NCI-H1694 treated with DMSO at 0.1 percent for 48 hours (cell line): Measurements from ENCODE around the gene TNK1.
"Not testable (repeated sequence)": the region's sequence is repeated elsewhere in the genome, so short reads cannot be mapped to it uniquely, and the experiment has no call there.

Experiments
- DNase-seq: peaks from one replicate; lab custom pipeline; 2025; lab: John Stamatoyannopoulos, UW

TNK1 gene

GRCh38 chr17:7380855-7381683 is at the start of gene TNK1:
Gene TNK1, plus strand, starts transcription at chr17:7381089. Its CDS starts 1,838 bp downstream, at chr17:7382927.
- DNase-seq = no peak

DNA sequence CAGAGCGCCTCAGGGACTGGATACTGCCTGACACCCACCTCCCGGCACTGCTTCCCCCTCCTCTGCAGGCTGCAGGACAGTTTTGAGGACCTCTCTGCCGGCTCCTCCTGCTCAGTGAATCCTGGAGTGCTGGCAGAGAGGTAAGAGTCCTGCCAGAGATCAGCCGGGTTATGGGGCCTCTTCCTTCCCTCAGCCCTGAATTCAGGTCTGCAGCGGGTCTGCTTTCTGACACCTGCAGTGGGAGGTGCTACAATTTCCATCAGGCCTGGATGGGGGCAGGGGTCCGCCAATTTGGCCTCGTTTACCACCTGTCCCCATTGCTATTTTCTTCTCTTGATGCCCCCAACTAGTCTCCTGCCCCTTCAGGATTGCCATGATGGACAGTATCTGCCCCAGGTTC is 48.8 kb upstream of the TNK1 start:
- DNase-seq = no peak

DNA sequence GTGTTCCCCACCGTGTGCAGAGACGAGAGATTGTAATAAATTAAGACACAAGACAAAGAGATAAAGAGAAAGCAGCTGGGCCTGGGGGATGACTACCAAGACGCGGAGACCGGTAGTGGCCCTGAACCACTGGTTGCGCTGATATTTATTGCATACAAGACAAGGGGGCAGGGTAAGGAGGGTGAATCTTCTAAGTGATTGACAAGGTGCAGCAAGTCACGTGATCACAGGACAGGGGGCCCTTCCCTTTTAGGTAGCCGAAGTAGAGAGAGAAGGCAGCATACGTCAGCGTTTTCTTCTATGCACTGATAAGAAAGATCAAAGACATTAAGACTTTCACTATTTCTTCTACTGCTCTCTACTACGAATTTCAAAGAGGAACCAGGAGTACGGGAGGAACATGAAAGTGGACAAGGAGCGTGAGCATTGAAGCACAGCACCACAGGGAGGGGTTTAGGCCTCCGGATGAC is 48.3 kb upstream of the TNK1 start:
- DNase-seq = not testable (repeated sequence)

DNA sequence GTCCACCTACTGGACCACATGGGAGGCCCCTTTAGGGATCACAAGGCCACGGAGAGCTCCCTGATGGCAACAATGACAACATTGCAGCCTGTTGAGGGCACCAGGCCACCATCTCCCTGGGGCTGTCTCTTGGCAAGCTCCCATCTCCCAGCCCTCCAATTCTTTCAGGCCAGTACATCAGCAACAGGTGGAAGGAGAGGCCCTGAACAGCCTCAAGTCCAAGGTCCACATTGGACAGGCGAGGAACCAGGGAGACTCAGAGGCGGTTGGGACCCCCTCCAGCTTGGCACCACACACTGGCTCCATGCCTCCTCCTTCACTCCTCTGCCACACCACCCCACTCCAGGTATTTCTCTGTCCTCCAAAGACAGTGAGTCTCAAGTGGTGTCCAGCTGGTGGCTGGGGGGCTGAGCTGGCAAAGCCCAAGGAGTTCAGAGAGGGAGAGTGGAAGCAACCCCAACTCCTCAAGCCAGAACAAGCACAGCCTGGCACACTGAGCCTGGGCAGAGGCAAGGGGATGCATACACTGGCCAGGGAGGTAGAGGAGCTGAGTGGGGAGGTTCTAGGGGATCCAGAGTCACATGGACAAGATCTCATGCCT is 45.9 kb upstream of the TNK1 start:
- DNase-seq = no peak

DNA sequence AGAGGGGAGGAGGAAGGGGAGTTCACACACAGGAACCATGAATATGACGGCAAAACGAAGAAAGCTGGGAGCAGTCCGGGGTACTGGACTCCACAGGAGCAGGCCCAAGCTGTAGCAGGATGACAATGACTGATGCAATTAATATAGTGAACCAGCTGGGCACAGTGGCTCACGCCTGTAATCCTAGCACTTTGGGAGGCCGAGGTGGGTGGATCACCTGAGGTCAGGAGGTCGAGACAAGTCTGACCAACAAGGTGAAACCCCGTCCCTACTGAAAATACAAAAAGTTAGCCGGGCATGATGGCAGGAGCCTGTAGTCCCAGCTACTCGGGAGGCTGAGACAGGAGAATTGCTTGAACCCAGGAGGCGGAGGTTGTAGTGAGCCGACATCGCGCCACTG is 45.1 kb upstream of the TNK1 start:
- not testable (repeated sequence) for DNase-seq

GRCh38 chr17:7336240-7337175 is 44.4 kb upstream of the TNK1 start, which contains the start of gene ACAP1:
Gene ACAP1, plus strand, starts transcription at chr17:7336529. Its CDS starts 206 bp downstream, at chr17:7336735.
- no peak for DNase-seq

DNA sequence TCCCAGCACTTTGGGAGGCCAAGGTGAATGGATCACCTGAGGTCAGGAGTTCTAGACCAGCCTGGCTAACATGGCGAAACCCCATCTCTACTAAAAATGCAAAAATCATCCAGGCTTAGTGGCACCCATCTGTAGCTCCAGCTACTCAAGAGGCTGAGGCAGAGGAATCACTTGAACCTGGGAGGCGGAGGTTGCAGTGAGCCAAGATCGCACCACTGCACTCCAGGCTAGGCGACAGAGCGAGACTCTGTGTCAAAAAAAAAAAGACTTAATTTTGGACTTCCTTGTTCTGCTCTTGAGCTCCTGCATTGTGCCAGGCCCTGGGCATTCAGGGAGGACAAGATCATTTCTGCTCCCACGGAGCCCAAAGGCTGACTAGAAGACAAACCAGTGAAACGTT is 43.3 kb upstream of the TNK1 start:
- DNase-seq = not testable (repeated sequence)

DNA sequence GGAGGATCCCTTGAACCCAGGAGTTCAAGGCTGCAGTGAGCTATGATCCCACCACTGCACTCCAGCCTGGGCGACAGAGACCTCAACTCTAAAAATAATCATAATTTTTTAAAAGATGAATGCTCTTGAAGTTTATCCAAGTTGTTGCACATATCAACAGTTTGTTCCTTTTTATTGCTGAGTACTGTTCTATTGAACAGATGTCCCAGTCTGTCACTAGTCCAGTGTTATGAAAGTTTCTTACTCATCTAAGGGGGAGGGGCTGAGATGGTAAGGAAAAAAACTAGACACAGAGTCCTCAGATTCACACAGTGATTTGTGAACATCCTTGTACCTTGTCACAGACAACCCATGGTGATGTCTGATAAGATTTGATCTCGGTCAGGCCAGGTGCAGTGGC is 40.7 kb upstream of the TNK1 start:
- DNase-seq = no peak

DNA sequence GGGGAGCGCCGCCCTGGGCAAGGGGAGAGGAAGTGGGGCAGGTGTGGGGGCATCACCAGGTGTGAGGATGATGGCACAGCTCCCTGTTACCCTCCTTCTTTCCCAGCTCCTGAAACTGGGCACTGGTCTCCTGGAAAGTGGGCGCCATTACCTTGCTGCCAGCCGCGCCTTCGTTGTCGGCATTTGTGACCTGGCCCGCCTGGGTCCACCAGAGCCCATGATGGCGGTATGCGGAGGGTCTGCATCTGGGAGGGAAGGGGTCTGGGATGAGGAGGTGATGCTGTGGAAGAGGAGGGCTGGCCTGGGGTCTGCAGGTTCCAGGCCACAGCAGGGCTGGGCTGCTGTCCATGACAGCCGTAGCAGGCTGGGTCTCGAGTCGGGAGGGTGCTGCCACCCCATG is 39.0 kb upstream of the TNK1 start:
- no peak for DNase-seq

DNA sequence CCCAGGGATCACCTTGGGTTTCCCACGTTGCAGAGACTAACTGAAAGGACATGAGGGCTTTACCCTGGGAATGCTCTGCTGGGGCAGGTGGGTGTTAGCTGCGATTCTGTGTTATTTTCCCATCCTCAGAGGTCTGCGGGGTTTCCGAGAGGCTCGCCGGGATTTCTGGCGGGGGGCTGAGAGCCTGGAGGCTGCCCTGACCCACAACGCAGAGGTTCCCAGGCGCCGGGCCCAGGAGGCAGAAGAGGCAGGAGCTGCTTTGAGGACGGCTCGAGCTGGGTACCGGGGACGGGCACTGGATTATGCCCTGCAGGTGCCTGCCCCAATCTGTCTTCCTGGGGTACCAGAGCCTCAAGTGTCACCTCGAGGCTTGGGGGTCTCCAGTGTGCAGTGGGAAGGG is 37.6 kb upstream of the TNK1 start:
- DNase-seq = no peak

DNA sequence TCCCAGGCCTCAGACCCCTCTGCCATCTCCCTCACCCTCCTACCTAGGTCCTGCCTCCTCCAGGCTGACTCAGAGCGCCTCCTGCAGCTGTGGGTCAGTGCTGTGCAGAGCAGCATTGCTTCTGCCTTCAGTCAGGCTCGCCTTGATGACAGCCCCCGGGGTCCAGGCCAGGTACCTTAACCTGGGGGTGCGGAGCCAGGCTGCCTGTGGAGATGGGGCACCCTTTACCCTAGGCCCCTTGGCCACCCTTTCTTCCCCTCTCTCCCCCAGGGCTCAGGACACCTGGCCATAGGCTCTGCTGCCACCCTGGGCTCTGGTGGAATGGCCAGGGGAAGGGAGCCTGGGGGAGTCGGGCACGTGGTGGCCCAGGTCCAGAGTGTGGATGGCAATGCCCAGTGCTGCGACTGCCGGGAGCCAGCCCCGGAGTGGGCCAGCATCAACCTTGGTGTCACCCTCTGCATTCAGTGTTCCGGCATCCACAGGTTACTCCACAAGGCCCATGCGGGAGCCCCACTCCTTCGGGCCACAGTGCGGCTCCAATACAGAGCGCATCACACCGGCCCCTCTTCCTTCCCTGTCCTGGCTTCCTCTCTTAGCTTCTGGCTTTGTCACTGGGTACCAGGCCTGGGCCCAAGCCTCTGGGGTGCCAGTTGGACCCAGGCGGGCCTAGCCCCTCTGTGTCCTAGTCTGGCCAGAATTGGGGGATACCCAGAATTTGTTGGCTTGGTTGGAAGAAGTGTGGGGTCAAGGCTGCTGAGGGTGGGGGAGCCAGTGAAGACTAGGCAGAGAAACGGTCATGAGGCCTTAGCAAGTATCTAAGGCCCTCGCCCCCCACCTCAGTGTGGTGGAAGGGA is 33.9 kb upstream of the TNK1 start:
- DNase-seq = no peak

GRCh38 chr17:7347630-7348477 is 33.0 kb upstream of the TNK1 start:
- DNase-seq = no peak

GRCh38 chr17:7348478-7349242 is 32.2 kb upstream of the TNK1 start:
- DNase-seq = no peak

GRCh38 chr17:7351665-7352502 is 29.0 kb upstream of the TNK1 start, which contains the start of gene KCTD11:
Gene KCTD11, plus strand, starts transcription at chr17:7352162.
- no peak for DNase-seq

DNA sequence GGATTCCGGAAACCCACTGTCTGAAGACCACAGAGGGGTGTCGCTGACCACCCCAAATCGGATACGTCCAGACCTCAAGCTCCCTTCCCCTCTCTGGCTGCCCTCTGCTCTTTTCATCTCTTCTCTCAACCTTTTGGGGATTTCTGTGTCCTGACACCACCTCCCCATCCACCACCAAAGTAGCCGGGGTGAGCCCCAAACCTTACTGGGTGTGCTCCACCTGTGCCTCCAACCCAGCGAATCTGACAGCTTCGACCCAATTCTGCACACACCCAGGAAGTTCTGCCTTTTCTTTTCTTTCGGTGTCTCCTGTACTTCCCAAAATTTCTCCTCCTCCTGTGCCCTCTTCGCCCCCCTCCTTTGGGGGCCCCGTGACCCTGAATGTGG is 28.4 kb upstream of the TNK1 start:
- no peak for DNase-seq

DNA sequence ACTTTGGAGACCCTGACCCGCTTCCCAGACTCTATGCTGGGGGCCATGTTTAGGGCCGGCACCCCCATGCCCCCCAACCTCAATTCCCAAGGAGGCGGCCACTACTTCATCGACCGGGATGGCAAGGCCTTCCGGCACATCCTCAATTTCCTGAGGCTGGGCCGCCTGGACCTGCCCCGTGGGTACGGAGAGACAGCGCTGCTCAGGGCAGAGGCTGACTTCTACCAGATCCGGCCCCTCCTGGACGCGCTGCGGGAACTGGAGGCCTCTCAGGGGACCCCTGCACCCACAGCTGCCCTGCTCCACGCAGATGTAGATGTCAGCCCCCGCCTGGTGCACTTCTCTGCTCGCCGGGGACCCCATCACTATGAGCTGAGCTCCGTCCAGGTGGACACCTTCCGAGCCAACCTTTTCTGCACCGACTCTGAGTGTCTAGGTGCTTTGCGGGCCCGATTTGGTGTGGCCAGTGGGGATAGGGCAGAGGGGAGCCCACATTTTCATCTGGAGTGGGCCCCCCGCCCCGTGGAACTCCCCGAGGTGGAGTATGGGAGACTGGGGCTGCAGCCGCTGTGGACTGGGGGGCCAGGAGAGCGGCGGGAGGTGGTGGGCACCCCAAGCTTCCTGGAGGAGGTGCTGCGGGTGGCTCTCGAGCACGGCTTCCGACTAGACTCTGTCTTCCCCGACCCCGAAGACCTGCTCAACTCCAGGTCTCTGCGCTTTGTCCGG is 27.8 kb upstream of the TNK1 start:
- no peak for DNase-seq

DNA sequence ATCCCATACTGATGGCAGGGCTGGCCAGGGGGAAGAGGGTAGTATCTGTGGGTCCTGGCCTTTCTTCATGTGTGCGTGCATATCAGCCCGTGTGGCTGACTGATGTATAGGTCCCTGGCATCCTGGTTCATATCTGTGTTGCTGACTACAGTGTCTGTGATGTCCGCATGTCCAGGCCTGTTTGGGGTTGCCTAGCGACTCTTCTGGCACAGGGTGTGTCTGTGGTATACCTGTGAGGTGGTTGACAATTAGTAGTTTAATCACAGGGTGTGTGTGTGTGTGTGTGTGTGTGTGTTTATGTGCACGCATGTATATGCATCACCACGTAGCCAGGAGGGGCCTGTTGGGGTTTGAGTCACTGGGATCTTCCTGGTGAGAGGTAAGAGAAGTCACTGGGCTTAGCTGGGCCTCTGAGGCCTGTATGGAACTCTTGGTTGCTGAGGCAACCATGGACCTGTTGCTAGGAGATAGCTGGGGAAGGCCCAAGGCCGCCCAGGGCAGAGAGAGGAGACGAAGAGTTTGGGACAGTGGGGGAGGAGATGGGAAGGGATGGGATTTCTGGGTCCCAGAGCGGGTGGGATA is 26.5 kb upstream of the TNK1 start:
- DNase-seq = no peak

DNA sequence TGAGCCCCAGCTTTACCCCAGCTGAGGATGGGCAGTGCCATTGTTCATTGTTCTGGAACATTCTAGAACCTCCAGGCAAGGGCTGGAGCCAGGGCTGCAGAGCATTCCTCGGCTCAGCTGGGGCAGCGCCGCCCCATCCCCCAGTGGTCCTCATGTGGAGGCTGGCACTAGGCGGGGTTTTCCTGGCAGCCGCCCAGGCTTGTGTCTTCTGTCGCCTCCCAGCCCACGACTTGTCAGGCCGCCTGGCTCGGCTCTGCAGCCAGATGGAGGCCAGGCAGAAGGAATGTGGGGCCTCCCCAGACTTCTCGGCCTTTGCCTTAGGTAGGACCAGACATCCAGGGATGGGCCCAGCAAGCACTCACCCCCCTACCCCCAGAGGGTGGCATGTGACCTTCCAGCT is 25.8 kb upstream of the TNK1 start, which contains the start of gene TMEM95:
Gene TMEM95 (plus strand): TSS at position 104 of the 400 bp plus-strand sequence. CDS start 49 bp downstream, at position 153.
- peak; percentile 44 for DNase-seq
